OCI-LY7 (cell line): ENCODE measurements around the gene SEPHS1. TPM values are rescaled to one million over a fixed set of nuclear protein-coding genes. Genes with fewer than 3 reads are reported as not detected.
A peak's percentile ranks its signal among the peaks of the same experiment; 100 is the strongest.

Experiments used
- BruUV-seq: library from RNA; stranded (reverse); fragments of 400-500 nt; replicated peaks from 2 replicates; lab custom pipeline; 2021; lab: Mats Ljungman, UMichigan
- CTCF ChIA-PET: fragments of 300-600 bp; sonication (Branson Sonifier 250); formaldehyde crosslinking; loops from one replicate; lab custom pipeline; 2022; ENCODE audit warnings: antibody characterized with exemption; ENCODE audit not compliant: unreplicated experiment; lab: Charles Lee
- POLR2A ChIA-PET: fragments of 300-600 bp; sonication (Branson Sonifier 250); formaldehyde crosslinking; loops from one replicate; lab custom pipeline; 2022; ENCODE audit warnings: antibody characterized with exemption; lab: Charles Lee
- DNase-seq: peaks from one replicate; pipeline ENCODE4 v3.0.0-alpha.2; 2015; ENCODE audit warnings: low spot score
- H2AFZ ChIP-seq: fragments of 200-600 bp; sonication (generic), shearing (Covaris generic); 2 replicates; pipeline ENCODE4 v1.6.1; 2014; ENCODE audit warnings: mild to moderate bottlenecking, antibody characterized with exemption, low read length, moderate library complexity
- H3K27ac ChIP-seq: fragments of 200-600 bp; sonication (generic); 2 replicates; pipeline ENCODE4 v1.5.1; 2014; ENCODE audit warnings: mixed run types, low read depth, mild to moderate bottlenecking, moderate library complexity, low read length, inconsistent platforms; ENCODE audit not compliant: poor library complexity, severe bottlenecking
- H3K36me3 ChIP-seq: fragments of 200-600 bp; sonication (generic); 2 replicates; pipeline ENCODE4 v1.6.1; 2014; ENCODE audit warnings: mild to moderate bottlenecking, antibody characterized with exemption, low read length, moderate library complexity, mixed read lengths; ENCODE audit not compliant: insufficient read depth
- H3K4me1 ChIP-seq: fragments of 200-600 bp; sonication (generic); 2 replicates; pipeline ENCODE4 v1.5.1; 2014; ENCODE audit warnings: mild to moderate bottlenecking, low read length; ENCODE audit not compliant: insufficient read depth, poor library complexity, severe bottlenecking
- H3K4me2 ChIP-seq: fragments of 200-600 bp; sonication (generic); 2 replicates; pipeline ENCODE4 v1.6.1; 2014; ENCODE audit warnings: mild to moderate bottlenecking, low read length
- H3K4me3 ChIP-seq: fragments of 200-600 bp; sonication (generic); 2 replicates; pipeline ENCODE4 v1.5.1; 2014; ENCODE audit warnings: mild to moderate bottlenecking, low read depth, low read length; ENCODE audit not compliant: poor library complexity, severe bottlenecking
- H3K79me2 ChIP-seq: fragments of 200-600 bp; sonication (generic); 2 replicates; pipeline ENCODE4 v1.6.1; 2016; ENCODE audit warnings: low read depth, mild to moderate bottlenecking, low read length, moderate library complexity, mixed read lengths; ENCODE audit not compliant: insufficient read depth
- H3K9me2 ChIP-seq: fragments of 200-600 bp; sonication (generic); 2 replicates; pipeline ENCODE4 v1.6.1; 2016; ENCODE audit warnings: mild to moderate bottlenecking, low read length, mixed read lengths; ENCODE audit not compliant: insufficient read depth
- H3K9me3 ChIP-seq: fragments of 200-600 bp; sonication (generic); 2 replicates; pipeline ENCODE4 v1.6.1; 2014; ENCODE audit warnings: mild to moderate bottlenecking, mixed run types, low read length, mixed read lengths
- H4K20me1 ChIP-seq: fragments of 200-600 bp; sonication (generic); 2 replicates; pipeline ENCODE4 v1.6.1; 2014; ENCODE audit warnings: mild to moderate bottlenecking, antibody characterized with exemption, low read length, moderate library complexity, mixed read lengths; ENCODE audit not compliant: insufficient read depth
- EZH2phosphoT487 ChIP-seq: fragments of 200-600 bp; sonication (generic); IDR thresholded peaks from 2 replicates; pipeline ENCODE4 v1.6.1; 2018; ENCODE audit warnings: low read depth, borderline replicate concordance, mild to moderate bottlenecking, mixed run types, antibody characterized with exemption, low read length, moderate library complexity, mixed read lengths
- intact Hi-C: fragments of 100-400 bp; cut with micrococcal nuclease; formaldehyde crosslinking; loops from one replicate; pipeline ENCODE4 v1.10.0; 2022; ENCODE audit not compliant: unreplicated experiment
- total RNA-seq, 2 experiments: library from RNA; depleted of rRNA in 1 of 2; stranded (reverse); fragments of >200 nt in 1 of 2; shearing (Covaris generic) in 1 of 2; gene quantifications; 2 replicates each; pipeline ENCODE4 v1.2.3, GENCODE V29; 2014 to 2022
- TF ChIP-seq, protein P1 (sequence below): fragments of 200-600 bp; sonication (generic); conservative IDR thresholded peaks from 2 replicates; pipeline ENCODE4 v1.5.1; 2014; ENCODE audit warnings: mild to moderate bottlenecking, antibody characterized with exemption, low read length, moderate library complexity, mixed read lengths

SEPHS1 gene
- total RNA-seq, 2 experiments from 2014 or later, result 72.7 to 113 TPM

DNA sequence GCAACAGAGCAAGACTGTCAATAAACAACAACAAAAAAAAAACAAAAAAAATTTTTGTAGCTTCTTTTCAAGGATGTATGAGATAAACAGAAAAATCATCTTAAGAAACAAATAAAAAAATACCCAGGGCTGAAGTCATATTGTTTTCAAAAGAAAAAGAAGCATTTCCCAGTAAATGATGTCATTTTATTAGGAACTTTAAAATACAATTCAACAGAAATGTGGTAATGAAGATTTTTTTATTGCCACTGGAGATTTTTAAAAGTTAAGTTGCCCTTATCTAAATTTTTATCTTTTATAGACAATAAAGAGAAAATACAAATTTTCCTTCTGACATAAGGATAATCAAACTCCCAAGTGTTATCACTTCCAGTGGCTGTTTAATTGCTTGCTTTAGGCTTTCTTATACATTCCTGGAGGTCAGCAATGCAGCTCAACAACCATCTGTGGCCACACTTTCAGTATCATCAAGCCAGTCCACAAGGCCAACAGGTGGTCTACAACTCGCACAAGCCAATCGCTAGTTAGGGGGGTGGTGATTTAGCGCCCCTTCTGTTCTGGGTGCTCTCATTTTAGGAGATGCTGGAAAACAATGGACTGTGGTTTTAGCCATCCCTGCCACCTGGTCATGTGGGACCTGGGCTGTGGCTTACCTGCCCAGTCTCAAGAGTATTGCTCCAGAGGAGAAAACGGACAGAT, 10.8 kb downstream of the SEPHS1 start:
- Histone ChIP-seq H3K4me3 (no peak overlapping the region), H3K4me2 (no peak overlapping the region), H3K27ac (no peak overlapping the region), H3K9me3 (no peaks in the 10 kb centered on the region), H3K9me2 (no peaks in the 10 kb centered on the region), H4K20me1 (no peaks in the 10 kb centered on the region), H2AFZ (no peak overlapping the region), H3K36me3 (peaks cover 93% of the 10 kb centered on the region), H3K4me1 (peaks cover 25% of the 10 kb centered on the region), H3K79me2 (peaks cover 43% of the 10 kb centered on the region)
- intact Hi-C loops, result no loop called here
- TF ChIP-seq, protein P1, sequence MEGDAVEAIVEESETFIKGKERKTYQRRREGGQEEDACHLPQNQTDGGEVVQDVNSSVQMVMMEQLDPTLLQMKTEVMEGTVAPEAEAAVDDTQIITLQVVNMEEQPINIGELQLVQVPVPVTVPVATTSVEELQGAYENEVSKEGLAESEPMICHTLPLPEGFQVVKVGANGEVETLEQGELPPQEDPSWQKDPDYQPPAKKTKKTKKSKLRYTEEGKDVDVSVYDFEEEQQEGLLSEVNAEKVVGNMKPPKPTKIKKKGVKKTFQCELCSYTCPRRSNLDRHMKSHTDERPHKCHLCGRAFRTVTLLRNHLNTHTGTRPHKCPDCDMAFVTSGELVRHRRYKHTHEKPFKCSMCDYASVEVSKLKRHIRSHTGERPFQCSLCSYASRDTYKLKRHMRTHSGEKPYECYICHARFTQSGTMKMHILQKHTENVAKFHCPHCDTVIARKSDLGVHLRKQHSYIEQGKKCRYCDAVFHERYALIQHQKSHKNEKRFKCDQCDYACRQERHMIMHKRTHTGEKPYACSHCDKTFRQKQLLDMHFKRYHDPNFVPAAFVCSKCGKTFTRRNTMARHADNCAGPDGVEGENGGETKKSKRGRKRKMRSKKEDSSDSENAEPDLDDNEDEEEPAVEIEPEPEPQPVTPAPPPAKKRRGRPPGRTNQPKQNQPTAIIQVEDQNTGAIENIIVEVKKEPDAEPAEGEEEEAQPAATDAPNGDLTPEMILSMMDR, result no peak
- no peak for TF ChIP-seq EZH2phosphoT487
- no peak for DNase-seq
- ChIA-PET POLR2A (interaction anchor here (0.7 kb wide), 1 partner anchor 13 kb away, joined by 3 read pairs; no protein-coding TSS in a partner anchor), CTCF (no interaction called here)
- BruUV-seq, result no TSS peak

DNA sequence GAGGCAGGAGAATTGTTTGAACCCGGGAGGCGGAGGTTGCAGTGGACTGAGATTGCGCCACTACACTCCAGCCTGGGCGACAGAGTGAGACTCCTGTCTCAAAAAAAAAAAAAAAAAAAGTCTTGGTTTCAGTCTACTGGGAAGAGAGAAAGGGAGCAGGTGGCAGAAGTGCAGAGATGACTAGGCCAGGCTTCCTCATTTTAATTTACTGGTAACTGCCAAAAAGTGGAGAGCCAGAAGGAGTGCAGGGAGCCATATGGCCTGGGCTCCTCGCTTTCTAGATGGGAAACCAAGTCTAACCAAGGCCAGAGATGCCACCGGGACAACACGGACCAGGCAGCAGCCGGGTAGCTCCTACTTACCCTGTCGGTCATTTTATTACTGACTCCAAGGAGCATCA, 12.2 kb downstream of the SEPHS1 start:
- no peak overlapping the region for H3K4me2 ChIP-seq
- H2AFZ ChIP-seq, result no peak overlapping the region
- CTCF ChIA-PET, result no interaction called here
- no TSS peak for BruUV-seq
- peaks cover 31% of the 10 kb centered on the region for H3K79me2 ChIP-seq
- H3K4me1 ChIP-seq, result peaks cover 16% of the 10 kb centered on the region
- no peak for TF ChIP-seq EZH2phosphoT487
- H3K9me2 ChIP-seq, result no peaks in the 10 kb centered on the region
- no peaks in the 10 kb centered on the region for H4K20me1 ChIP-seq
- H3K27ac ChIP-seq, result no peak overlapping the region
- no peaks in the 10 kb centered on the region for H3K9me3 ChIP-seq
- H3K4me3 ChIP-seq, result no peak overlapping the region
- POLR2A ChIA-PET, result no interaction called here
- peak; percentile 18 for DNase-seq
- intact Hi-C loops, result no loop called here
- peaks cover 96% of the 10 kb centered on the region for H3K36me3 ChIP-seq

DNA sequence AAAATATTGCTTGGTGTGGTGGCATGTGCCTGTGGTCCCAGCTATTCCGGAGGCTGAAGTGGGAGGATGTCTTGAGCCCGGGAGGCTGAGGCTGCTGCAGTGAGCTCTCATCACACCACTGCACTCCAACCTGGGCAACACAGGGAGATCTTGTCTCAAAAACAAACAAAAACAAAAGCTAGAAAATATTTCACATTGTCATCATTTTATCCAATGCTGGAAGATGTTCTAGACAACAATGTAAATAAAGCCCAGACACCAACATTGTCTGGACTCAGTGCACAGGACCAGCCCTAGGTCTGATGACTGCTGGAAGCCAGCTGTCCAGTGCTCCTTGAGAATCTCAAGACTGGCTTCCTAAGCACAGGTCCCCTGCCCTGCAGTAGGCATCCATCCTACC, 13.5 kb downstream of the SEPHS1 start:
- Histone ChIP-seq H3K27ac (no peak overlapping the region), H3K4me1 (peaks cover 3% of the 10 kb centered on the region), H3K79me2 (peaks cover 18% of the 10 kb centered on the region), H4K20me1 (no peaks in the 10 kb centered on the region), H3K9me3 (no peaks in the 10 kb centered on the region), H3K36me3 (peaks cover 96% of the 10 kb centered on the region), H3K4me2 (no peak overlapping the region), H2AFZ (no peak overlapping the region), H3K9me2 (no peaks in the 10 kb centered on the region), H3K4me3 (no peak overlapping the region)
- CTCF ChIA-PET, result no interaction called here
- intact Hi-C loops, result no loop called here
- POLR2A ChIA-PET, result interaction anchor here (0.5 kb wide), 1 partner anchor 25 kb away, joined by 6 read pairs; no protein-coding TSS in a partner anchor
- TF ChIP-seq, protein P1, result no peak
- no peak for TF ChIP-seq EZH2phosphoT487
- no peak for DNase-seq
- BruUV-seq, result no TSS peak
